T-cell (primary cell): ENCODE measurements around the gene HSPA1L. TPM values are rescaled to one million over a fixed set of nuclear protein-coding genes. Genes with fewer than 3 reads are reported as not detected.
"Not testable (repeated sequence)": the region's sequence is repeated elsewhere in the genome, so short reads cannot be mapped to it uniquely, and the experiment has no call there.

Experiments used
- ATAC-seq, 4 experiments: fragments of 200-7000 bp in 3 of 4; fragments of 150-1000 bp in 1 of 4; cut with Tn5 transposase; replicated peaks in 1 of 4; 1 replicate in 3 of 4; 2 replicates in 1 of 4; pipeline ENCODE4 v1.10.0; 2021; ENCODE audit warnings: moderate library complexity in 3 of 4, mild to moderate bottlenecking in 2 of 4, moderate number of reproducible peaks in 1 of 4
- CTCF ChIA-PET, 2 donors: fragments of 300-600 bp; sonication (Branson Sonifier 250); formaldehyde crosslinking; loops; one replicate each; lab custom pipeline; 2022; ENCODE audit warnings: antibody characterized with exemption in 2 of 2; lab: Charles Lee
- POLR2A ChIA-PET, 2 donors: fragments of 300-600 bp; sonication (Branson Sonifier 250); formaldehyde crosslinking; loops; one replicate each; lab custom pipeline; 2022; ENCODE audit warnings: antibody characterized with exemption in 2 of 2; lab: Charles Lee
- DNase-seq, 35 experiments: peaks; one replicate each; pipeline versions ENCODE4 v3.0.0 to v3.0.0-alpha.2; 2013 to 2023
- H3K27ac ChIP-seq: one replicate; pipeline ENCODE4 v1.5.1; 2013; ENCODE audit warnings: low read length
- H3K27me3 ChIP-seq, 2 experiments: replicated peaks in 1 of 2; 1 replicate in 1 of 2; 2 replicates in 1 of 2; pipeline versions ENCODE4 v1.6.1 to v1.7.0; 2013; ENCODE audit warnings: low read length in 1 of 2, mixed read lengths in 1 of 2; ENCODE audit not compliant: control insufficient read depth in 2 of 2, insufficient read depth in 2 of 2; ENCODE audit errors: extremely low read depth in 1 of 2
- H3K36me3 ChIP-seq, 2 donors: 1 replicate in 1 of 2; 2 replicates in 1 of 2; pipeline versions ENCODE4 v1.6.1 to v1.7.0; 2013; ENCODE audit warnings: low read length in 1 of 2; ENCODE audit not compliant: control insufficient read depth in 2 of 2, insufficient read depth in 1 of 2; ENCODE audit errors: extremely low read depth in 1 of 2
- H3K4me1 ChIP-seq, 2 experiments: 1 replicate in 1 of 2; 2 replicates in 1 of 2; pipeline versions ENCODE4 v1.6.1 to v1.7.0; 2013; ENCODE audit warnings: low read length in 2 of 2, mixed read lengths in 1 of 2; ENCODE audit not compliant: insufficient read depth in 2 of 2, control insufficient read depth in 1 of 2; ENCODE audit errors: extremely low read depth in 1 of 2
- H3K4me3 ChIP-seq, 2 donors: 1 replicate in 1 of 2; 2 replicates in 1 of 2; pipeline versions ENCODE4 v1.5.1 to v1.7.0; 2013; ENCODE audit warnings: mild to moderate bottlenecking in 2 of 2, low read length in 1 of 2, moderate library complexity in 1 of 2; ENCODE audit not compliant: control insufficient read depth in 1 of 2; ENCODE audit errors: extremely low read depth in 1 of 2
- H3K9me3 ChIP-seq: 2 replicates; pipeline ENCODE4 v1.7.0; 2013
- H3K27ac Mint-ChIP-seq, 2 donors: one replicate each; pipeline ENCODE4 v1.8.0; 2020 to 2021; ENCODE audit warnings: mild to moderate bottlenecking in 2 of 2, mixed read lengths in 2 of 2
- H3K27me3 Mint-ChIP-seq, 2 donors: one replicate each; pipeline ENCODE4 v1.8.0; 2021 to 2022; ENCODE audit warnings: mixed read lengths in 2 of 2
- H3K36me3 Mint-ChIP-seq: one replicate; pipeline ENCODE4 v1.8.0; 2021; ENCODE audit warnings: mixed read lengths
- H3K4me1 Mint-ChIP-seq, 3 donors: one replicate each; pipeline ENCODE4 v1.8.0; 2020 to 2022; ENCODE audit warnings: mixed read lengths in 3 of 3, mild to moderate bottlenecking in 1 of 3
- H3K4me3 Mint-ChIP-seq, 3 donors: one replicate each; pipeline ENCODE4 v1.8.0; 2020 to 2022; ENCODE audit warnings: mild to moderate bottlenecking in 3 of 3, mixed read lengths in 3 of 3, moderate library complexity in 3 of 3
- H3K9me3 Mint-ChIP-seq, 3 donors: one replicate each; pipeline ENCODE4 v1.8.0; 2020 to 2022; ENCODE audit warnings: mixed read lengths in 3 of 3
- WGBS: methylation state at CpG from one replicate; pipeline ENCODE4 v1.1.5; 2013; ENCODE audit warnings: missing lambda C conversion rate; ENCODE audit not compliant: insufficient coverage; 5-methylcytosine and 5-hydroxymethylcytosine counted together
- total RNA-seq, 35 experiments: library from RNA in 6 of 35; stranded (reverse) in 6 of 35; fragments of 120-200 nt in 1 of 35; gene quantifications; one replicate each; pipeline versions ENCODE4 v1.2.1 to v1.2.4 and lab custom pipeline; 2013 to 2026

The HSPA1L gene
- total RNA-seq, 5 donors from 2014 or later (not counting 1 experiment from before 2014, with no cell fraction given): 2.8 to 8.5 (median 8.1) TPM

- H3K27me3 ChIP-seq: no peaks in the 10 kb centered on the region
- POLR2A ChIA-PET: no interaction called here
- no peaks in the 10 kb centered on the region for H3K4me1 Mint-ChIP-seq
- DNase-seq: no peak
- WGBS: no CpG with 5 or more reads among the region's 2 CpGs
- H3K4me1 ChIP-seq: no peaks in the 10 kb centered on the region
- no peak overlapping the region for H3K27ac Mint-ChIP-seq
- peaks cover 3% of the 10 kb centered on the region for H3K36me3 Mint-ChIP-seq
- no peak for ATAC-seq
- H3K9me3 Mint-ChIP-seq: no peaks in the 10 kb centered on the region
- H3K9me3 ChIP-seq: no peaks in the 10 kb centered on the region
- H3K4me3 Mint-ChIP-seq: no peak overlapping the region
- no peak overlapping the region for H3K4me3 ChIP-seq
- H3K27me3 Mint-ChIP-seq: no peaks in the 10 kb centered on the region
- CTCF ChIA-PET: interaction anchor here in 1 of 2 donors (0.7 kb wide), 1 partner anchor 15 kb away, joined by 5 read pairs; no protein-coding TSS in a partner anchor
- no peaks in the 10 kb centered on the region for H3K36me3 ChIP-seq
- H3K27ac ChIP-seq: no peak overlapping the region
Measured at GRCh38 chr6:31851485-31851832, 36.4 kb upstream of the HSPA1L start.

GRCh38 chr6:31850765-31851484 is 35.8 kb upstream of the HSPA1L start:
- ChIA-PET POLR2A (interaction anchor here in 1 of 2 donors (0.7 kb wide), 1 partner anchor 187 kb away, joined by 4 read pairs; no protein-coding TSS in a partner anchor), CTCF (interaction anchor here in 1 of 2 donors (0.6 to 0.7 kb wide), 2 partner anchors 14 to 21 kb away, joined by 4 to 5 read pairs; no protein-coding TSS in a partner anchor)
- Mint-ChIP-seq H3K9me3 (no peaks in the 10 kb centered on the region), H3K27me3 (no peaks in the 10 kb centered on the region), H3K4me1 (no peaks in the 10 kb centered on the region), H3K27ac (no peak overlapping the region), H3K36me3 (peaks cover 3% of the 10 kb centered on the region), H3K4me3 (no peak overlapping the region)
- 100% methylated on average over 1 of the region's 2 CpGs for WGBS
- ATAC-seq (no peak), DNase-seq (no peak)
- no peaks in the 10 kb centered on the region for H3K9me3 ChIP-seq
- no peaks in the 10 kb centered on the region for H3K4me1 ChIP-seq
- H3K4me3 ChIP-seq: no peak overlapping the region
- H3K36me3 ChIP-seq: no peaks in the 10 kb centered on the region
- no peak overlapping the region for H3K27ac ChIP-seq
- no peaks in the 10 kb centered on the region for H3K27me3 ChIP-seq

DNA sequence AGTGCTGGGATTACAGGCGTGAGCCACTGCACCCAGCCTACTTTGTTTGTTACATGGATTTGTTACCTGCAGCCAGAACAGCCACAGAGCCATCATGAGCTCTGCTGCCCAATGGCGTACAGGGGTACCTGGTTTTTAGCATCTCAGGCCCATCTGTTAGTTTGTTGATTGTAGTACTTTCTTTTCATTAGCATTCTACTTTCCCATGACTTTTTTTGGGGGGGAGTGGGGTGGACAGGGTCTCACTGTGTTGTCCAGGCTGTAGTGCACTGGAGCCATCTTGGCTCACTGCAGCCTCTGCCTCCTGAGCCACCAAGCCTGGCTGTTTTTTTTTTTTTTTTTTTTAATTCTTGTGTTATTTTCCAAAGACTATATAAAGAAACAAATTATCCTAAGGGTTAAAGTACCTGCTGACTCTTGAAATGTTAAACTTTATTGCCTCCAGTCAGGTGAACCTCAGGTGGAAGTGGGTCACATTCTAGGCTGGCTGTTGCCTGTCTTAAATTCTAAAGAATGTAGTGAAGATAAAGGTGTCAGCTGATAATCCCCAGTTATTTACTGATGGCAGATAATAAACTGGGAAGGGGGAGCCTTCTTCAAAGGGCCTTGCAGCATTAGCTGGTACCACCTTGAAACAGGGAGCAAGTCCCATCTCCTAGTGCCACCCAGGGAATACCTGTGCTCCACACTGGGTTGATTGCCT is 32.3 kb upstream of the HSPA1L start:
- DNase-seq: no peak
- H3K4me1 Mint-ChIP-seq: peaks cover 0 to 7% (median 0%) of the 10 kb centered on the region in 3 donors
- WGBS: 86% methylated on average over 1 of the region's 2 CpGs
- H3K27ac Mint-ChIP-seq: no peak overlapping the region
- H3K36me3 Mint-ChIP-seq: peaks cover under 1% of the 10 kb centered on the region
- ChIA-PET CTCF (interaction anchor here in 1 of 2 donors (1.1 kb wide), 1 partner anchor 10 kb away, joined by 3 read pairs; no protein-coding TSS in a partner anchor), POLR2A (interaction anchor here in 1 of 2 donors (1.4 kb wide), 1 partner anchor 10 kb away, joined by 3 read pairs; no protein-coding TSS in a partner anchor)
- no peak overlapping the region for H3K4me3 ChIP-seq
- ATAC-seq: no peak
- no peaks in the 10 kb centered on the region for H3K27me3 Mint-ChIP-seq
- H3K9me3 Mint-ChIP-seq: no peaks in the 10 kb centered on the region
- no peaks in the 10 kb centered on the region for H3K9me3 ChIP-seq
- H3K27ac ChIP-seq: no peak overlapping the region
- H3K27me3 ChIP-seq: no peaks in the 10 kb centered on the region
- no peak overlapping the region for H3K4me3 Mint-ChIP-seq
- H3K36me3 ChIP-seq: no peaks in the 10 kb centered on the region
- no peaks in the 10 kb centered on the region for H3K4me1 ChIP-seq

GRCh38 chr6:31844507-31844906 is 29.4 kb upstream of the HSPA1L start:
- Mint-ChIP-seq H3K4me1 (peaks cover 0 to 8% (median under 1%) of the 10 kb centered on the region in 3 donors), H3K27me3 (no peaks in the 10 kb centered on the region), H3K27ac (no peak overlapping the region), H3K9me3 (no peaks in the 10 kb centered on the region), H3K36me3 (peaks cover 10% of the 10 kb centered on the region), H3K4me3 (no peak overlapping the region)
- ATAC-seq (no peak), DNase-seq (no peak)
- 100% methylated on average over 1 of the region's 3 CpGs for WGBS
- CTCF ChIA-PET: interaction anchor here in 1 of 2 donors (0.6 to 1.6 kb wide), 2 partner anchors 51 to 293 kb away, joined by 4 to 8 read pairs; no protein-coding TSS in a partner anchor
- H3K27me3 ChIP-seq: no peaks in the 10 kb centered on the region
- H3K36me3 ChIP-seq: peaks cover 5 to 15% of the 10 kb centered on the region in 2 donors
- H3K9me3 ChIP-seq: no peaks in the 10 kb centered on the region
- no peaks in the 10 kb centered on the region for H3K4me1 ChIP-seq
- H3K27ac ChIP-seq: no peak overlapping the region
- POLR2A ChIA-PET: interaction anchor here in 1 of 2 donors (0.6 kb wide), 1 partner anchor 955 kb away, joined by 6 read pairs; no protein-coding TSS in a partner anchor
- no peak overlapping the region for H3K4me3 ChIP-seq

DNA sequence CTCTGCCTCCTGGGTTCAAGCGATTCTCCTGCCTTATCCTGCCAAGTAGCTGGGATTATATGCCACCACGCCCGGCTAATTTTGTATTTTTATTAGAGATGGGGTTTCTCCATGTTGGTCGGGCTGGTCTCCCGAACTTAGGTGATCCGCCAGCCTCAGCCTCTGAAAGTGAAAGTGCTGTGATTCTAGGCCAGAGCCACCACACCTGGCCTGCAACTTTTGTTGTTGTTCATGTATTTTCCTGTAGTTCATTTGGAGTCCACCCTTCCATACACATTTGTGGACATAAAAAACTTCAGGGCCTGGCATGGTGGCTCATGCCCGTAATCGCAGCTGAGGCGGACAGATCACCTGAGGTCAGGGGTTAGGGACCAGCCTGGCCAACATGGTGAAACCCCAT is 27.0 kb upstream of the HSPA1L start:
- peaks cover 5 to 39% of the 10 kb centered on the region in 2 donors for H3K36me3 ChIP-seq
- Mint-ChIP-seq H3K27me3 (no peaks in the 10 kb centered on the region), H3K27ac (peak overlapping the region in 1 of 2 donors; percentile 39), H3K9me3 (no peaks in the 10 kb centered on the region), H3K4me3 (no peak overlapping the region), H3K4me1 (peaks cover 20 to 24% (median 21%) of the 10 kb centered on the region in 3 donors), H3K36me3 (peaks cover 22% of the 10 kb centered on the region)
- no peaks in the 10 kb centered on the region for H3K27me3 ChIP-seq
- ChIA-PET POLR2A (no interaction called here), CTCF (no interaction called here)
- DNase-seq (no peak), ATAC-seq (no peak)
- no peak overlapping the region for H3K27ac ChIP-seq
- no peaks in the 10 kb centered on the region for H3K9me3 ChIP-seq
- H3K4me3 ChIP-seq: no peak overlapping the region
- WGBS: 96% methylated on average over 7 of the region's 9 CpGs
- H3K4me1 ChIP-seq: peaks cover 10 to 20% of the 10 kb centered on the region in 2 experiments

DNA sequence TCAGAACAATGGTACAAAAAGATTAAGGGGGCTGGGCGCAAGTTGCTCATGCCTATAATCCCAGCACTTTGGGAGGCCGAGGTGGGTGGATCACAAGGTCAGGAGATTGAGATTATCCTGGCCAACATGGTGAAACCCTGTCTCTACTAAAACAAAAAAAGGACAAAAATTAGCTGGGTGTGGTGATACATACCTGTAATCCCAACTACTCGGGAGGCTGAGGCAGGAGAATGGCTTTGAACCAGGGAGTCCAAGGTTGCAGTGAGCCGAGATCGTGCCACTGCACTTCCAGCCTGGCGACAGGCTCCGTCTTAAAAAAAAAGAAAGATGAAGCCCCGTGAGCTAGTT is 24.7 kb upstream of the HSPA1L start:
- not testable (repeated sequence) for H3K27ac ChIP-seq, H3K4me3 Mint-ChIP-seq, DNase-seq, H3K4me3 ChIP-seq, H3K27me3 ChIP-seq, H3K9me3 Mint-ChIP-seq, H3K27me3 Mint-ChIP-seq, ATAC-seq, H3K9me3 ChIP-seq
- WGBS: 91% methylated on average over 4 of the region's 8 CpGs
- POLR2A ChIA-PET: interaction anchor here in 1 of 2 donors (0.5 kb wide), 1 partner anchor 1225 kb away, joined by 7 read pairs; no protein-coding TSS in a partner anchor
- H3K36me3 Mint-ChIP-seq: peaks cover 33% of the 10 kb centered on the region
- H3K4me1 ChIP-seq: peaks cover 17 to 40% of the 10 kb centered on the region in 2 experiments
- H3K36me3 ChIP-seq: peaks cover 5 to 44% of the 10 kb centered on the region in 2 donors
- peak overlapping the region in 1 of 2 donors; percentile 48 for H3K27ac Mint-ChIP-seq
- CTCF ChIA-PET: interaction anchor here (0.6 to 2.3 kb wide), 2 partner anchors 23 to 51 kb away, joined by 3 to 5 read pairs; partner anchors contain the start of gene NEU1 (in 1 of the 2)
- H3K4me1 Mint-ChIP-seq: peaks cover 35 to 39% (median 36%) of the 10 kb centered on the region in 3 donors
